ENCODE data around the gene SKI. TPM values are rescaled to one million over a fixed set of nuclear protein-coding genes. Genes with fewer than 3 reads are reported as not detected.

SKI gene
- total and polyA plus RNA-seq, 10 of the 15 experiments (the other 5 are each of a cell fraction or from before 2014, with no cell fraction given) = 0.03 to 14.9 (median 0.96) TPM

DNA sequence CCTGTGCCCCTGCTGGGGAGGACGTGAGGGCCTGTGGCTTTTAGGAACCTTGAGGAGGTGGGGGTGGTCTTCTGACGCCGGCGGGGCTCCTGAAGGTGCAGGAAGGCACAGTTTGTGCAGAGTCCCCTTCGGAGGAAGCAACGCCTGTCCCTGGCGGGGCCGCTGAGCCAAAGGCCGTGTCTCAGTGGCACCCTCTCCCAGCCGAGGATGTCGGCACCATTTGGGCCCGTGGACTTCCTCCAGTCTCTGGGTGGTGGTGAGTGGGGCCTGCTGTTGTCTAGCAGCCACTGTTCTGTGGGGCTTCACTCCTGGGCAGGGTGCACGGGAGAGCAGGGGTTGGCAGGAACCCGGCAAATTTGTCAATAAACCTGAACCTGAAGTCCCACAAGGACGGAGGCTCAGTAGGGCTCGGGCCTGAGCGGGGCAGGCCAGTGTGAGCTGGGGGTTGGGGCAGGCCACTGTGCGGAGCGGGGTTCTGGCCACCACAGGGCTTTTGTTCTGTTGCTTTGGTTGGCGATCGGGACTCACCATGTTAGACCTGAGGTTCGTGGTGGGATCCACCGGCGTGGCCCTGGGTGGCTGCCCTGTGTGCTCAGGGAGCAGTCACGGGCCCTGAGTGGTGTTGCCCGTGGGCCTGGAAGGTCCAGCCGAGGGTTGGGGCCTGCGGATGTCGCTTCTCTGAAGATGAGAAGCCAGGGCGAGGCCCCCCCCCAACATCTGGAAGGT is 64.8 kb downstream of the SKI start:
- Histone ChIP-seq H3K27me3 (replicated peaks in 1 of 2; ENCODE audit: control insufficient read depth in 2 of 2, insufficient read depth in 2 of 2, low read length in 1 of 2) (no peaks in the 10 kb centered on the region), H3K4me2 (ENCODE audit: control insufficient read depth, insufficient read depth) (no peak overlapping the region), H3K79me2 (ENCODE audit: control insufficient read depth, insufficient read depth, low read length) (no peaks in the 10 kb centered on the region; the same call in 1 of the 2 replicates), H3K27ac (ENCODE audit: control insufficient read depth, insufficient read depth) (no peak overlapping the region), H3K4me3 (no peak overlapping the region), H3K9me3 (replicated peaks; ENCODE audit: control insufficient read depth, insufficient read depth, low read length) (no peaks in the 10 kb centered on the region), H3K36me3 (ENCODE audit: control insufficient read depth in 2 of 2, insufficient read depth in 2 of 2, low read length in 1 of 2) (no peaks in the 10 kb centered on the region; a peak in 1 of 4 replicates), H4K20me1 (ENCODE audit: control insufficient read depth, insufficient read depth) (peaks cover 4% of the 10 kb centered on the region), H2AFZ (ENCODE audit: control insufficient read depth, low read depth, low read length) (no peak overlapping the region), H3K4me1 (ENCODE audit: control insufficient read depth, insufficient read depth, low read length) (peaks cover 23% of the 10 kb centered on the region), H3K9ac (ENCODE audit: control insufficient read depth, insufficient read depth, low read length) (no peak overlapping the region)
- CTCF ChIA-PET = interaction anchor here (1.1 kb wide), 1 partner anchor 23 kb away, joined by 3 read pairs; no protein-coding TSS in a partner anchor
- SMC1A ChIA-PET (ENCODE audit: uncharacterized antibody, unreplicated experiment) = no interaction called here
- POLR2A ChIA-PET = no interaction called here
- ATAC-seq (no peak), FAIRE-seq (no peak), DNase-seq (ENCODE audit: low read depth, low spot score) (no peak)
- intact Hi-C loops (cut with micrococcal nuclease; ENCODE audit: unreplicated experiment) (loop anchor here (10.0 kb wide), 1 partner anchor 58 kb away; no protein-coding TSS in a partner anchor), in situ Hi-C loops (cut with MboI) (no loop called here)
- RAD21 ChIA-PET (ENCODE audit: unreplicated experiment) = no interaction called here
- WGBS (ENCODE audit: insufficient coverage, insufficient replicate concordance, low lambda C conversion rate, missing lambda C conversion rate) = 96% methylated on average over 25 of the region's 30 CpGs
- BruUV-seq (replicated peaks) = no TSS peak
- TF ChIP-seq, protein P1, sequence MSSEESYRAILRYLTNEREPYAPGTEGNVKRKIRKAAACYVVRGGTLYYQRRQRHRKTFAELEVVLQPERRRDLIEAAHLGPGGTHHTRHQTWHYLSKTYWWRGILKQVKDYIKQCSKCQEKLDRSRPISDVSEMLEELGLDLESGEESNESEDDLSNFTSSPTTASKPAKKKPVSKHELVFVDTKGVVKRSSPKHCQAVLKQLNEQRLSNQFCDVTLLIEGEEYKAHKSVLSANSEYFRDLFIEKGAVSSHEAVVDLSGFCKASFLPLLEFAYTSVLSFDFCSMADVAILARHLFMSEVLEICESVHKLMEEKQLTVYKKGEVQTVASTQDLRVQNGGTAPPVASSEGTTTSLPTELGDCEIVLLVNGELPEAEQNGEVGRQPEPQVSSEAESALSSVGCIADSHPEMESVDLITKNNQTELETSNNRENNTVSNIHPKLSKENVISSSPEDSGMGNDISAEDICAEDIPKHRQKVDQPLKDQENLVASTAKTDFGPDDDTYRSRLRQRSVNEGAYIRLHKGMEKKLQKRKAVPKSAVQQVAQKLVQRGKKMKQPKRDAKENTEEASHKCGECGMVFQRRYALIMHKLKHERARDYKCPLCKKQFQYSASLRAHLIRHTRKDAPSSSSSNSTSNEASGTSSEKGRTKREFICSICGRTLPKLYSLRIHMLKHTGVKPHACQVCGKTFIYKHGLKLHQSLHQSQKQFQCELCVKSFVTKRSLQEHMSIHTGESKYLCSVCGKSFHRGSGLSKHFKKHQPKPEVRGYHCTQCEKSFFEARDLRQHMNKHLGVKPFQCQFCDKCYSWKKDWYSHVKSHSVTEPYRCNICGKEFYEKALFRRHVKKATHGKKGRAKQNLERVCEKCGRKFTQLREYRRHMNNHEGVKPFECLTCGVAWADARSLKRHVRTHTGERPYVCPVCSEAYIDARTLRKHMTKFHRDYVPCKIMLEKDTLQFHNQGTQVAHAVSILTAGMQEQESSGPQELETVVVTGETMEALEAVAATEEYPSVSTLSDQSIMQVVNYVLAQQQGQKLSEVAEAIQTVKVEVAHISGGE (CRISPR knock-in tag; IDR thresholded peaks at IDR 0.05) = no peak
- TF ChIP-seq, protein P2, sequence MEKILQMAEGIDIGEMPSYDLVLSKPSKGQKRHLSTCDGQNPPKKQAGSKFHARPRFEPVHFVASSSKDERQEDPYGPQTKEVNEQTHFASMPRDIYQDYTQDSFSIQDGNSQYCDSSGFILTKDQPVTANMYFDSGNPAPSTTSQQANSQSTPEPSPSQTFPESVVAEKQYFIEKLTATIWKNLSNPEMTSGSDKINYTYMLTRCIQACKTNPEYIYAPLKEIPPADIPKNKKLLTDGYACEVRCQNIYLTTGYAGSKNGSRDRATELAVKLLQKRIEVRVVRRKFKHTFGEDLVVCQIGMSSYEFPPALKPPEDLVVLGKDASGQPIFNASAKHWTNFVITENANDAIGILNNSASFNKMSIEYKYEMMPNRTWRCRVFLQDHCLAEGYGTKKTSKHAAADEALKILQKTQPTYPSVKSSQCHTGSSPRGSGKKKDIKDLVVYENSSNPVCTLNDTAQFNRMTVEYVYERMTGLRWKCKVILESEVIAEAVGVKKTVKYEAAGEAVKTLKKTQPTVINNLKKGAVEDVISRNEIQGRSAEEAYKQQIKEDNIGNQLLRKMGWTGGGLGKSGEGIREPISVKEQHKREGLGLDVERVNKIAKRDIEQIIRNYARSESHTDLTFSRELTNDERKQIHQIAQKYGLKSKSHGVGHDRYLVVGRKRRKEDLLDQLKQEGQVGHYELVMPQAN (conservative IDR thresholded peaks at IDR 0.05) = no peak
- no peak for TF ChIP-seq NR2C2 (IDR thresholded peaks at IDR 0.05; ENCODE audit: borderline replicate concordance, control insufficient read depth, insufficient read length, low read depth)
- no peak for TF ChIP-seq FOS (IDR thresholded peaks at IDR 0.05; ENCODE audit: borderline replicate concordance, extremely low read depth, insufficient read length)
